ENCODE measurements around the gene LHX6. TPM values are rescaled to one million over a fixed set of nuclear protein-coding genes. Genes with fewer than 3 reads are reported as not detected.

LHX6 gene
- total RNA-seq, 4 donors from 2014 or later, result 2.2 to 13.3 (median 8.8) TPM

GRCh38 chr9:122226758-122227574, 1.8 kb downstream of the LHX6 start:
- DNase-seq (ENCODE audit: low spot score) (no peak), ATAC-seq (ENCODE audit: low FRiP score) (no peak)
- no peak for TF ChIP-seq CTCF (IDR thresholded peaks at IDR 0.05)

- DNase-seq (ENCODE audit: low spot score) (no peak), ATAC-seq (ENCODE audit: low FRiP score) (no peak)
- no peak for TF ChIP-seq CTCF (IDR thresholded peaks at IDR 0.05)
These were observed 2.5 kb downstream of the LHX6 start for GRCh38 chr9:122226142-122226757.

GRCh38 chr9:122225312-122226141, 3.2 kb downstream of the LHX6 start:
- no peak for ATAC-seq (ENCODE audit: low FRiP score)
- DNase-seq (ENCODE audit: low spot score), result no peak
- TF ChIP-seq CTCF (IDR thresholded peaks at IDR 0.05), result no peak

- no peak for TF ChIP-seq CTCF (IDR thresholded peaks at IDR 0.05)
- DNase-seq (ENCODE audit: low spot score), result no peak
- no peak for ATAC-seq (ENCODE audit: low FRiP score)
These were observed 5.3 kb downstream of the LHX6 start for GRCh38 chr9:122223435-122223834.

GRCh38 chr9:122222791-122223190, 6.0 kb downstream of the LHX6 start:
- DNase-seq (ENCODE audit: low spot score), result no peak
- ATAC-seq (ENCODE audit: low FRiP score), result no peak
- TF ChIP-seq CTCF (IDR thresholded peaks at IDR 0.05), result no peak

GRCh38 chr9:122221183-122221811, 7.5 kb downstream of the LHX6 start:
- DNase-seq (ENCODE audit: low spot score), result no peak
- ATAC-seq (ENCODE audit: low FRiP score), result no peak

More at GRCh38 chr9:122221183-122221811, 7.5 kb downstream of the LHX6 start:
- no peak for TF ChIP-seq CTCF (IDR thresholded peaks at IDR 0.05)
